ENCODE results near the gene SLC49A3. TPM values are rescaled to one million over a fixed set of nuclear protein-coding genes. Genes with fewer than 3 reads are reported as not detected.
A peak's percentile ranks its signal among the peaks of the same experiment; 100 is the strongest.

Gene SLC49A3
- total and polyA plus RNA-seq, 2 of the 13 experiments (the other 11 are each of a cell fraction or from before 2014, with no cell fraction given): 0.07 to 0.17 TPM

DNA sequence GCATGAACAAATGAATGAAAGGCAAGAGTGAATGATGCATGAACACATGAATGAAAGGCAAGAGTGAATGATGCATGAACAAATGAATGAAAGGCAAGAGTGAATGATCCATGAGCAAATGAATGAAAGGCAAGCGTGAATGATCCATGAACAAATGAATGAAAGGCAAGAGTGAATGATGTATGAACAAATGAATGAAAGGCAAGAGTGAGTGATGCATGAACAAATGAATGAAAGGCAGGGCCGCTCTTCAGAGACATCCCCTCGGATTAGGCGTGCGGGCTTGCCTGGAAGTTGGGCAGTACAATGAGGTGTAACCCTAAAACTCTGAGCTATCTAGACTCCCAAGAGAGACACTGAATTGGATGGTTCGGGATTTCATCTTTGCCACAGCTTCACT, 20.4 kb upstream of the SLC49A3 start:
- Histone ChIP-seq H3K27me3 (ENCODE audit: control insufficient read depth in 1 of 2, insufficient read depth in 2 of 2, low read length in 2 of 2) (peaks cover 0 to 3% of the 10 kb centered on the region in 2 experiments; a peak in 1 of 5 replicates), H3K9me3 (ENCODE audit: low read length) (no peaks in the 10 kb centered on the region), H3K79me2 (ENCODE audit: insufficient read depth, low read length) (peaks cover 67% of the 10 kb centered on the region), H4K20me1 (ENCODE audit: insufficient read depth, low read length) (peaks cover 40% of the 10 kb centered on the region), H3K27ac (ENCODE audit: extremely low read length, insufficient read depth, low read length) (peak overlapping the region; percentile 12), H3K4me1 (ENCODE audit: insufficient read depth, low read length) (peaks cover 49% of the 10 kb centered on the region), H3K9ac (ENCODE audit: insufficient read depth, low read depth, low read length) (no peak overlapping the region), H3K4me2 (ENCODE audit: low read depth, low read length) (peak overlapping the region; percentile 31), H3K36me3 (replicated peaks in 1 of 2; ENCODE audit: control insufficient read depth in 1 of 2, insufficient read depth in 2 of 2, low read length in 2 of 2) (peaks cover 2 to 9% of the 10 kb centered on the region in 2 experiments; a peak in 3 of 5 replicates), H2AFZ (ENCODE audit: low read length) (no peak overlapping the region), H3K4me3 (replicated peaks in 1 of 3; ENCODE audit: insufficient read depth in 1 of 3, low read depth in 2 of 3, low read length in 3 of 3) (no peak overlapping the region)
- CTCF ChIA-PET (ENCODE audit: low intra/inter-chr PET ratio, low total read pairs): no interaction called here
- POLR2A ChIA-PET: interaction anchor here (1.6 kb wide), 1 partner anchor 15 kb away, joined by 3 read pairs; no protein-coding TSS in a partner anchor
- intact Hi-C loops (cut with micrococcal nuclease; ENCODE audit: unreplicated experiment): no loop called here
- in situ Hi-C loops (cut with HindIII; ENCODE audit: extremely low pct_ligation_motif_present, low pct_unique_long_range_greater_than_20kb): no loop called here
- FAIRE-seq (no peak), DNase-seq (ENCODE audit: low spot score) (no peak), ATAC-seq (no peak)
- TF ChIP-seq, protein P1, sequence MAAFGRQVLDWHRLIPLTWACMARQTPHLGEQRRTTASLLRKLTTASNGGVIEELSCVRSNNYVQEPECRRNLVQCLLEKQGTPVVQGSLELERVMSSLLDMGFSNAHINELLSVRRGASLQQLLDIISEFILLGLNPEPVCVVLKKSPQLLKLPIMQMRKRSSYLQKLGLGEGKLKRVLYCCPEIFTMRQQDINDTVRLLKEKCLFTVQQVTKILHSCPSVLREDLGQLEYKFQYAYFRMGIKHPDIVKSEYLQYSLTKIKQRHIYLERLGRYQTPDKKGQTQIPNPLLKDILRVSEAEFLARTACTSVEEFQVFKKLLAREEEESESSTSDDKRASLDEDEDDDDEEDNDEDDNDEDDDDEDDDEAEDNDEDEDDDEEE (CRISPR knock-in tag; IDR thresholded peaks at IDR 0.05): no peak
- TF ChIP-seq SP5 (CRISPR knock-in tag; IDR thresholded peaks at IDR 0.05; ENCODE audit: borderline replicate concordance, low read depth) (no peak), ZNF24 (IDR thresholded peaks at IDR 0.05) (peak; percentile 89)
- WGBS (ENCODE audit: low lambda C conversion rate): 96% methylated on average over 6 of the region's 6 CpGs
- BruUV-seq (replicated peaks): TSS peak; percentile 53

DNA sequence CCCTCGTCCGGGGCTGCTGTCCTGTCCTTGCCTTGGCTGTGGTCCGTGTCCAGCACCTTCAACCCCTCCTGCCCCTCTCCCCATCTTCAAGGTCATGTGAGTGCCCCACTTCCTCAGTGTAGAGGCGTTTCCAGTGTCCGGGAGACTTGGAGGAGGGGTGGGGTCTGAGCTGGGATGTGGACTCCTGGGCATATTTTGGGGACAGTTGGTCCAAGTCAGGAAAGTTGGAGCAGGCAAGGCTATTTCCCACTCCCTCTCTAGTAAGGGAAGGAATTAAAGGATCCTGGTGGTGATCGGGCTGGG, 19.6 kb upstream of the SLC49A3 start:
- POLR2A ChIA-PET: interaction anchor here (1.6 kb wide), 1 partner anchor 16 kb away, joined by 3 read pairs; no protein-coding TSS in a partner anchor
- Histone ChIP-seq H3K4me1 (ENCODE audit: insufficient read depth, low read length) (peaks cover 56% of the 10 kb centered on the region), H3K9ac (ENCODE audit: insufficient read depth, low read depth, low read length) (peak overlapping the region; percentile 25; the same call in 1 of the 2 replicates), H3K4me3 (replicated peaks in 1 of 3; ENCODE audit: insufficient read depth in 1 of 3, low read depth in 2 of 3, low read length in 3 of 3) (peak overlapping the region in 2 of 3 experiments; percentile 7 to 16; a peak in 1 of 6 replicates), H3K36me3 (replicated peaks in 1 of 2; ENCODE audit: control insufficient read depth in 1 of 2, insufficient read depth in 2 of 2, low read length in 2 of 2) (peaks cover 2 to 9% of the 10 kb centered on the region in 2 experiments; a peak in 2 of 5 replicates), H2AFZ (ENCODE audit: low read length) (no peak overlapping the region), H3K9me3 (ENCODE audit: low read length) (no peaks in the 10 kb centered on the region), H4K20me1 (ENCODE audit: insufficient read depth, low read length) (peaks cover 38% of the 10 kb centered on the region), H3K27ac (ENCODE audit: extremely low read length, insufficient read depth, low read length) (no peak overlapping the region), H3K4me2 (ENCODE audit: low read depth, low read length) (peak overlapping the region; percentile 46; the same call in 1 of the 2 replicates), H3K79me2 (ENCODE audit: insufficient read depth, low read length) (peaks cover 59% of the 10 kb centered on the region), H3K27me3 (ENCODE audit: control insufficient read depth in 1 of 2, insufficient read depth in 2 of 2, low read length in 2 of 2) (peaks cover 0 to 11% of the 10 kb centered on the region in 2 experiments; a peak in 1 of 5 replicates)
- FAIRE-seq: no peak
- ATAC-seq: no peak
- intact Hi-C loops (cut with micrococcal nuclease; ENCODE audit: unreplicated experiment) (no loop called here), in situ Hi-C loops (cut with HindIII; ENCODE audit: extremely low pct_ligation_motif_present, low pct_unique_long_range_greater_than_20kb) (no loop called here)
- no TSS peak for BruUV-seq (replicated peaks)
- WGBS (ENCODE audit: low lambda C conversion rate): 92% methylated on average over 4 of the region's 6 CpGs
- DNase-seq (ENCODE audit: low spot score): no peak
- CTCF ChIA-PET (ENCODE audit: low intra/inter-chr PET ratio, low total read pairs): no interaction called here
- TF ChIP-seq NFIC (IDR thresholded peaks at IDR 0.05; ENCODE audit: low read length) (no peak), NCOA2 (CRISPR knock-in tag; IDR thresholded peaks at IDR 0.05) (no peak), JUN (CRISPR knock-in tag; IDR thresholded peaks at IDR 0.05) (no peak), ZNF350 (CRISPR knock-in tag; IDR thresholded peaks at IDR 0.05; ENCODE audit: borderline replicate concordance, low read depth) (no peak), TRIM24 (CRISPR knock-in tag; IDR thresholded peaks at IDR 0.05) (no peak), CHCHD3 (CRISPR knock-in tag; IDR thresholded peaks at IDR 0.05) (no peak), ZNF792 (CRISPR knock-in tag; IDR thresholded peaks at IDR 0.05) (no peak)
- TF ChIP-seq, protein P2, sequence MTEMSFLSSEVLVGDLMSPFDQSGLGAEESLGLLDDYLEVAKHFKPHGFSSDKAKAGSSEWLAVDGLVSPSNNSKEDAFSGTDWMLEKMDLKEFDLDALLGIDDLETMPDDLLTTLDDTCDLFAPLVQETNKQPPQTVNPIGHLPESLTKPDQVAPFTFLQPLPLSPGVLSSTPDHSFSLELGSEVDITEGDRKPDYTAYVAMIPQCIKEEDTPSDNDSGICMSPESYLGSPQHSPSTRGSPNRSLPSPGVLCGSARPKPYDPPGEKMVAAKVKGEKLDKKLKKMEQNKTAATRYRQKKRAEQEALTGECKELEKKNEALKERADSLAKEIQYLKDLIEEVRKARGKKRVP (CRISPR knock-in tag; IDR thresholded peaks at IDR 0.05): no peak
- TF ChIP-seq, protein P1 (CRISPR knock-in tag; IDR thresholded peaks at IDR 0.05): no peak
- TF ChIP-seq, protein P3, sequence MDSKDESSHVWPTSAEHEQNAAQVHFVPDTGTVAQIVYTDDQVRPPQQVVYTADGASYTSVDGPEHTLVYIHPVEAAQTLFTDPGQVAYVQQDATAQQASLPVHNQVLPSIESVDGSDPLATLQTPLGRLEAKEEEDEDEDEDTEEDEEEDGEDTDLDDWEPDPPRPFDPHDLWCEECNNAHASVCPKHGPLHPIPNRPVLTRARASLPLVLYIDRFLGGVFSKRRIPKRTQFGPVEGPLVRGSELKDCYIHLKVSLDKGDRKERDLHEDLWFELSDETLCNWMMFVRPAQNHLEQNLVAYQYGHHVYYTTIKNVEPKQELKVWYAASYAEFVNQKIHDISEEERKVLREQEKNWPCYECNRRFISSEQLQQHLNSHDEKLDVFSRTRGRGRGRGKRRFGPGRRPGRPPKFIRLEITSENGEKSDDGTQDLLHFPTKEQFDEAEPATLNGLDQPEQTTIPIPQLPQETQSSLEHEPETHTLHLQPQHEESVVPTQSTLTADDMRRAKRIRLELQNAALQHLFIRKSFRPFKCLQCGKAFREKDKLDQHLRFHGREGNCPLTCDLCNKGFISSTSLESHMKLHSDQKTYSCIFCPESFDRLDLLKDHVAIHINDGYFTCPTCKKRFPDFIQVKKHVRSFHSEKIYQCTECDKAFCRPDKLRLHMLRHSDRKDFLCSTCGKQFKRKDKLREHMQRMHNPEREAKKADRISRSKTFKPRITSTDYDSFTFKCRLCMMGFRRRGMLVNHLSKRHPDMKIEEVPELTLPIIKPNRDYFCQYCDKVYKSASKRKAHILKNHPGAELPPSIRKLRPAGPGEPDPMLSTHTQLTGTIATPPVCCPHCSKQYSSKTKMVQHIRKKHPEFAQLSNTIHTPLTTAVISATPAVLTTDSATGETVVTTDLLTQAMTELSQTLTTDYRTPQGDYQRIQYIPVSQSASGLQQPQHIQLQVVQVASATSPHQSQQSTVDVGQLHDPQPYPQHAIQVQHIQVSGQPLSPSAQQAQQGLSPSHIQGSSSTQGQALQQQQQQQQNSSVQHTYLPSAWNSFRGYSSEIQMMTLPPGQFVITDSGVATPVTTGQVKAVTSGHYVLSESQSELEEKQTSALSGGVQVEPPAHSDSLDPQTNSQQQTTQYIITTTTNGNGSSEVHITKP (CRISPR knock-in tag; IDR thresholded peaks at IDR 0.05; ENCODE audit: low read depth): no peak
